H1 (cell line): ENCODE measurements around the gene PTPRT. TPM values are rescaled to one million over a fixed set of nuclear protein-coding genes. Genes with fewer than 3 reads are reported as not detected.

Experiments used
- CTBP2 ChIP-seq: IDR thresholded peaks from 2 replicates; pipeline ENCODE4 v1.7.0; 2011; ENCODE audit warnings: borderline replicate concordance, mild to moderate bottlenecking, moderate library complexity, mixed read lengths, low read length; ENCODE audit not compliant: insufficient read depth, insufficient read length
- polyA plus RNA-seq, 7 experiments: library from polyadenylated mRNA; depleted of rRNA in 3 of 7; stranded (reverse) in 5 of 7; unstranded in 2 of 7; fragments of >200 nt in 5 of 7; fragments of 200-250 nt in 2 of 7; gene quantifications; 1 replicate in 5 of 7; 2 replicates in 1 of 7; 4 replicates in 1 of 7; pipeline versions ENCODE4 v1.2.1 to v1.2.3, GENCODE V29; 2011 to 2013; ENCODE audit warnings: missing spikeins in 2 of 7, mixed read lengths in 2 of 7
- total RNA-seq: library from RNA; stranded (reverse); fragmentation: NEBNext Ultra II Directional; extraction: Animal tissue kit (Norgen Biotek cat#: 25700); gene quantifications from 2 replicates; pipeline ENCODE4 v1.2.1, GENCODE V29; 2021

The PTPRT gene
- total and polyA plus RNA-seq, 2 of the 8 experiments (the other 6 are each of a cell fraction or from before 2014, with no cell fraction given) = 0.33 to 1.8 TPM

- TF ChIP-seq CTBP2 = no peak
- TF ChIP-seq, all 59 proteins: peak for 0
Measured at GRCh38 chr20:42792052-42792451, 397.7 kb downstream of the PTPRT start (continued).
